Measurements from ENCODE around the gene RABGAP1. TPM values are rescaled to one million over a fixed set of nuclear protein-coding genes. Genes with fewer than 3 reads are reported as not detected.

The RABGAP1 gene
- total and polyA plus RNA-seq, 10 of the 15 experiments (the other 5 are each of a cell fraction or from before 2014, with no cell fraction given), result 2.6 to 31.6 (median 12.5) TPM

- H3K9me3 ChIP-seq (replicated peaks; ENCODE audit: control insufficient read depth, insufficient read depth, low read length), result no peaks in the 10 kb centered on the region
- intact Hi-C loops (cut with micrococcal nuclease; ENCODE audit: unreplicated experiment) (no loop called here), in situ Hi-C loops (cut with MboI) (no loop called here)
- no peaks in the 10 kb centered on the region for H3K27me3 ChIP-seq (replicated peaks in 1 of 2; ENCODE audit: control insufficient read depth in 2 of 2, insufficient read depth in 2 of 2, low read length in 1 of 2)
- no peak overlapping the region for H3K4me3 ChIP-seq
- DNase-seq (ENCODE audit: low read depth, low spot score) (no peak), FAIRE-seq (no peak), ATAC-seq (no peak)
- no peak overlapping the region for H3K9ac ChIP-seq (ENCODE audit: control insufficient read depth, insufficient read depth, low read length)
- no peak overlapping the region for H2AFZ ChIP-seq (ENCODE audit: control insufficient read depth, low read depth, low read length)
- H4K20me1 ChIP-seq (ENCODE audit: control insufficient read depth, insufficient read depth), result no peaks in the 10 kb centered on the region
- no TSS peak for BruUV-seq (replicated peaks)
- POLR2A ChIA-PET, result interaction anchor here (0.6 to 1.6 kb wide), 2 partner anchors 12 to 140 kb away, joined by 3 to 4 read pairs; no protein-coding TSS in a partner anchor
- no peak for TF ChIP-seq YBX1 (IDR thresholded peaks at IDR 0.05)
- TF ChIP-seq ATF7 (IDR thresholded peaks at IDR 0.05; ENCODE audit: low read depth), result no peak
- TF ChIP-seq ZNF24 (IDR thresholded peaks at IDR 0.05), result no peak
- TF ChIP-seq JUND (IDR thresholded peaks at IDR 0.05; ENCODE audit: low read depth, low read length), result no peak
- TF ChIP-seq USF1 (IDR thresholded peaks at IDR 0.05; ENCODE audit: borderline replicate concordance, extremely low read length, insufficient read depth, low read depth, low read length), result no peak
- TF ChIP-seq GATAD2B (conservative IDR thresholded peaks at IDR 0.05; ENCODE audit: low read depth), result no peak
- TF ChIP-seq MYB (IDR thresholded peaks at IDR 0.05; ENCODE audit: borderline replicate concordance, low read depth, low read length), result no peak
- no peak for TF ChIP-seq BCL3 (IDR thresholded peaks at IDR 0.05; ENCODE audit: borderline replicate concordance, insufficient read depth, low read depth, low read length, poor library complexity, severe bottlenecking)
- no peak for TF ChIP-seq ZNF622 (IDR thresholded peaks at IDR 0.05)
- TF ChIP-seq ZNF274 (IDR thresholded peaks at IDR 0.05; ENCODE audit: insufficient read depth, insufficient read length), result no peak
- no peak for TF ChIP-seq CEBPZ (IDR thresholded peaks at IDR 0.05; ENCODE audit: low read depth, low read length)
- TF ChIP-seq USF2 (IDR thresholded peaks at IDR 0.05; ENCODE audit: borderline replicate concordance, low read depth, low read length), result no peak
- no peak for TF ChIP-seq CREB1 (IDR thresholded peaks at IDR 0.05; ENCODE audit: low read depth)
- no peak for TF ChIP-seq HDGF (IDR thresholded peaks at IDR 0.05)
- TF ChIP-seq IRF3 (IDR thresholded peaks at IDR 0.05), result no peak
- H3K27ac ChIP-seq (ENCODE audit: control insufficient read depth, insufficient read depth), result no peak overlapping the region
- WGBS (ENCODE audit: insufficient coverage, insufficient replicate concordance, low lambda C conversion rate, missing lambda C conversion rate), result 63% methylated on average over 2 of the region's 2 CpGs
- H3K4me1 ChIP-seq (ENCODE audit: control insufficient read depth, insufficient read depth, low read length), result no peaks in the 10 kb centered on the region
- SMC1A ChIA-PET (ENCODE audit: uncharacterized antibody, unreplicated experiment), result interaction anchor here (0.6 to 1.3 kb wide), 3 partner anchors 12 to 314 kb away, joined by 3 read pairs; no protein-coding TSS in a partner anchor
- H3K79me2 ChIP-seq (ENCODE audit: control insufficient read depth, insufficient read depth, low read length), result no peaks in the 10 kb centered on the region
- no peak overlapping the region for H3K4me2 ChIP-seq (ENCODE audit: control insufficient read depth, insufficient read depth)
- CTCF ChIA-PET, result interaction anchor here (1.0 to 1.1 kb wide), 2 partner anchors 11 to 57 kb away, joined by 3 read pairs; no protein-coding TSS in a partner anchor
- RAD21 ChIA-PET (ENCODE audit: unreplicated experiment), result no interaction called here
- H3K36me3 ChIP-seq (ENCODE audit: control insufficient read depth in 2 of 2, insufficient read depth in 2 of 2, low read length in 1 of 2), result peaks cover 0 to 3% of the 10 kb centered on the region in 2 experiments; a peak in 3 of 4 replicates
These were observed 95.0 kb downstream of the RABGAP1 start for GRCh38 chr9:123035791-123036190.
